ENCODE results near the gene AVP.

GRCh38 chr20:3038454-3038853 lies 46.1 kb downstream of the AVP start:
- TF ChIP-seq CTCF (IDR thresholded peaks at IDR 0.05; ENCODE audit: poor library complexity, severe bottlenecking) (no peak), RAD21 (conservative IDR thresholded peaks at IDR 0.05) (no peak), SMC3 (conservative IDR thresholded peaks at IDR 0.05; ENCODE audit: poor library complexity) (no peak), EZH2 (IDR thresholded peaks at IDR 0.05; ENCODE audit: borderline replicate concordance, insufficient read depth, low read length, poor library complexity, severe bottlenecking) (no peak), TAF1 (IDR thresholded peaks at IDR 0.05; ENCODE audit: low read depth) (no peak), REST (IDR thresholded peaks at IDR 0.05; ENCODE audit: borderline replicate concordance) (no peak), POLR2AphosphoS5 (IDR thresholded peaks at IDR 0.05) (no peak), EP300 (conservative IDR thresholded peaks at IDR 0.05; ENCODE audit: poor library complexity, severe bottlenecking) (no peak), MXI1 (conservative IDR thresholded peaks at IDR 0.05; ENCODE audit: poor library complexity, severe bottlenecking) (no peak)
